Spleen (tissue), 7 donors: ENCODE data around the gene CA9.

Source experiments
- CTCF ChIP-seq, 11 experiments: fragments of 200-600 bp in 7 of 11; fragments of 450-650 bp in 4 of 11; sonication (generic) in 4 of 11; IDR thresholded peaks in 8 of 11; conservative IDR thresholded peaks in 3 of 11; 1 replicate in 7 of 11; 2 replicates in 4 of 11; pipeline versions ENCODE4 v1.4.0 to v1.8.0; 2016 to 2021; ENCODE audit warnings: antibody characterized with exemption in 11 of 11, inconsistent platforms in 4 of 11, mild to moderate bottlenecking in 1 of 11
- POLR2AphosphoS5 ChIP-seq, 3 donors: sonication (generic); formaldehyde crosslinking; IDR thresholded peaks; one replicate each; pipeline ENCODE4 v1.5.1; 2017; ENCODE audit warnings: antibody characterized with exemption in 3 of 3
- donor health status: DM: no; HTN: no; CAD: no; lungs with moderate emphysema.
- donor health status: DM: no; HTN: no; CAD: no.
- donor health status: DM: no; HTN: no; CAD: no.

DNA sequence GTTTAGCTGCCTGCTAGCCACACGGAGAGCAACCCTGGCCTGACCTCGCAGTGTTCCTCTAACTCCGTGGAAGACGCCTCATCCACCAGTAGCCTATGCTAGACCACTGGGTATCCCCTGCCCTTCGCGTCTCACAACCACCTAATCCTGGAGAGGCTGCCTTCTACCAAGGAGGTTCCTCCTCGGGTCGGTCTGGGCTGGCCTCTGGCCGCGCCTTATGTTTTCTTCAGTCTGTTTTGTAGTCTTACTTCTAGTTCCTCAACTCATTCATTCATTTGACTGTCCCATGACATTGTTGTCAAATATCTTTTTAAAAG, 17.6 kb downstream of the CA9 start:
- TF ChIP-seq CTCF (IDR thresholded peaks at IDR 0.05 in 8 of 11, conservative IDR thresholded peaks at IDR 0.05 in 3 of 11) (no peak), POLR2AphosphoS5 (IDR thresholded peaks at IDR 0.05) (no peak)
